Activated CD8-positive, alpha-beta memory T cell treated with anti-CD3 and anti-CD28 coated beads, Interleukin-2, amount 10 ng/mL, durations not matched to agents 7 days and 5 days (primary cell): ENCODE data around the gene GPR17. TPM values are rescaled to one million over a fixed set of nuclear protein-coding genes. Genes with fewer than 3 reads are reported as not detected.

Experiments
- ATAC-seq: fragments of 150-1000 bp; cut with Tn5 transposase; one replicate; pipeline ENCODE4 v1.10.0; 2021; ENCODE audit warnings: moderate library complexity
- CTCF ChIA-PET: fragments of 350-600 bp; sonication (Branson Sonifier 250); formaldehyde crosslinking; loops from one replicate; lab custom pipeline; 2021; ENCODE audit warnings: antibody characterized with exemption; lab: Charles Lee
- DNase-seq: peaks from one replicate; pipeline ENCODE4 v3.0.0-alpha.2; 2020
- H3K27ac Mint-ChIP-seq: one replicate; pipeline ENCODE4 v1.8.0; 2021; ENCODE audit warnings: mild to moderate bottlenecking, mixed read lengths
- H3K27me3 Mint-ChIP-seq: one replicate; pipeline ENCODE4 v1.8.0; 2021; ENCODE audit warnings: mixed read lengths
- H3K36me3 Mint-ChIP-seq: one replicate; pipeline ENCODE4 v1.8.0; 2021; ENCODE audit warnings: mild to moderate bottlenecking, mixed read lengths
- H3K4me1 Mint-ChIP-seq: one replicate; pipeline ENCODE4 v1.8.0; 2021; ENCODE audit warnings: mixed read lengths
- H3K4me3 Mint-ChIP-seq: one replicate; pipeline ENCODE4 v1.8.0; 2021; ENCODE audit warnings: mild to moderate bottlenecking, moderate library complexity, mixed read lengths
- H3K9me3 Mint-ChIP-seq: one replicate; pipeline ENCODE4 v1.8.0; 2022; ENCODE audit warnings: low read depth, mixed read lengths
- total RNA-seq, 2 experiments: library from RNA; stranded (reverse); gene quantifications; one replicate each; pipeline ENCODE4 v1.2.3, GENCODE V29; 2021

Gene GPR17
- total RNA-seq, 2 experiments from 2014 or later, result not detected

- no peaks in the 10 kb centered on the region for H3K27me3 Mint-ChIP-seq
- no peak overlapping the region for H3K4me3 Mint-ChIP-seq
- H3K4me1 Mint-ChIP-seq, result peaks cover 3% of the 10 kb centered on the region
- DNase-seq (no peak), ATAC-seq (no peak)
- no peaks in the 10 kb centered on the region for H3K36me3 Mint-ChIP-seq
- H3K27ac Mint-ChIP-seq, result no peak overlapping the region
- CTCF ChIA-PET, result interaction anchor here (1.5 to 2.6 kb wide), 2 partner anchors 9 to 21 kb away, joined by 3 to 5 read pairs; no protein-coding TSS in a partner anchor
- H3K9me3 Mint-ChIP-seq, result no peaks in the 10 kb centered on the region
Observed at GRCh38 chr2:127628767-127629614, 17.0 kb upstream of the GPR17 start.

- Mint-ChIP-seq H3K27me3 (no peaks in the 10 kb centered on the region), H3K4me1 (peaks cover 3% of the 10 kb centered on the region), H3K4me3 (no peak overlapping the region), H3K27ac (no peak overlapping the region), H3K9me3 (no peaks in the 10 kb centered on the region), H3K36me3 (no peaks in the 10 kb centered on the region)
- no peak for DNase-seq
- ATAC-seq, result no peak
- CTCF ChIA-PET, result interaction anchor here (2.6 kb wide), 1 partner anchor 21 kb away, joined by 5 read pairs; no protein-coding TSS in a partner anchor
Observed at GRCh38 chr2:127629637-127630036, 16.3 kb upstream of the GPR17 start.

- no peak overlapping the region for H3K27ac Mint-ChIP-seq
- no peak for DNase-seq
- peaks cover 3% of the 10 kb centered on the region for H3K4me1 Mint-ChIP-seq
- H3K36me3 Mint-ChIP-seq, result no peaks in the 10 kb centered on the region
- no peak overlapping the region for H3K4me3 Mint-ChIP-seq
- H3K9me3 Mint-ChIP-seq, result no peaks in the 10 kb centered on the region
- no peak for ATAC-seq
- CTCF ChIA-PET, result interaction anchor here (2.6 kb wide), 1 partner anchor 20 kb away, joined by 5 read pairs; no protein-coding TSS in a partner anchor
- H3K27me3 Mint-ChIP-seq, result no peaks in the 10 kb centered on the region
Observed at GRCh38 chr2:127630096-127630863, 15.7 kb upstream of the GPR17 start.

GRCh38 chr2:127630864-127631540 is 15.0 kb upstream of the GPR17 start:
- ATAC-seq (no peak), DNase-seq (no peak)
- Mint-ChIP-seq H3K27me3 (no peaks in the 10 kb centered on the region), H3K4me3 (no peak overlapping the region), H3K27ac (no peak overlapping the region), H3K36me3 (no peaks in the 10 kb centered on the region), H3K4me1 (peaks cover 3% of the 10 kb centered on the region), H3K9me3 (no peaks in the 10 kb centered on the region)
- CTCF ChIA-PET, result no interaction called here

GRCh38 chr2:127631541-127631996 is 14.4 kb upstream of the GPR17 start:
- H3K36me3 Mint-ChIP-seq, result no peaks in the 10 kb centered on the region
- peaks cover 3% of the 10 kb centered on the region for H3K4me1 Mint-ChIP-seq
- H3K27me3 Mint-ChIP-seq, result no peaks in the 10 kb centered on the region
- ATAC-seq, result no peak
- no peak for DNase-seq
- no peak overlapping the region for H3K4me3 Mint-ChIP-seq
- H3K27ac Mint-ChIP-seq, result no peak overlapping the region
- CTCF ChIA-PET, result interaction anchor here (1.2 kb wide), 1 partner anchor 18 kb away, joined by 3 read pairs; no protein-coding TSS in a partner anchor
- no peaks in the 10 kb centered on the region for H3K9me3 Mint-ChIP-seq

- Mint-ChIP-seq H3K36me3 (no peaks in the 10 kb centered on the region), H3K4me1 (peaks cover 4% of the 10 kb centered on the region), H3K9me3 (no peaks in the 10 kb centered on the region), H3K27me3 (no peaks in the 10 kb centered on the region), H3K4me3 (no peak overlapping the region), H3K27ac (no peak overlapping the region)
- ATAC-seq, result no peak
- no peak for DNase-seq
- CTCF ChIA-PET, result interaction anchor here (1.2 kb wide), 1 partner anchor 18 kb away, joined by 3 read pairs; no protein-coding TSS in a partner anchor
Observed at GRCh38 chr2:127631997-127632581, 13.9 kb upstream of the GPR17 start.

- DNase-seq, result no peak
- H3K4me3 Mint-ChIP-seq, result no peak overlapping the region
- no peak overlapping the region for H3K27ac Mint-ChIP-seq
- CTCF ChIA-PET, result interaction anchor here (1.2 kb wide), 1 partner anchor 17 kb away, joined by 3 read pairs; no protein-coding TSS in a partner anchor
- H3K27me3 Mint-ChIP-seq, result no peaks in the 10 kb centered on the region
- H3K36me3 Mint-ChIP-seq, result no peaks in the 10 kb centered on the region
- peaks cover 8% of the 10 kb centered on the region for H3K4me1 Mint-ChIP-seq
- no peaks in the 10 kb centered on the region for H3K9me3 Mint-ChIP-seq
- no peak for ATAC-seq
Observed at GRCh38 chr2:127632592-127633489, 13.1 kb upstream of the GPR17 start.

- no peaks in the 10 kb centered on the region for H3K9me3 Mint-ChIP-seq
- no peak for DNase-seq
- no peak overlapping the region for H3K4me3 Mint-ChIP-seq
- H3K27ac Mint-ChIP-seq, result no peak overlapping the region
- no peak for ATAC-seq
- no peaks in the 10 kb centered on the region for H3K27me3 Mint-ChIP-seq
- CTCF ChIA-PET, result no interaction called here
- no peaks in the 10 kb centered on the region for H3K36me3 Mint-ChIP-seq
- H3K4me1 Mint-ChIP-seq, result peaks cover 12% of the 10 kb centered on the region
Observed at GRCh38 chr2:127633556-127634065, 12.3 kb upstream of the GPR17 start.

- Mint-ChIP-seq H3K27ac (no peak overlapping the region), H3K36me3 (no peaks in the 10 kb centered on the region)
- DNase-seq, result no peak
Observed at GRCh38 chr2:127634066-127634617, 11.8 kb upstream of the GPR17 start.

GRCh38 chr2:127634626-127635379 is 11.2 kb upstream of the GPR17 start:
- Mint-ChIP-seq H3K27ac (no peak overlapping the region), H3K4me3 (no peak overlapping the region), H3K27me3 (no peaks in the 10 kb centered on the region), H3K36me3 (no peaks in the 10 kb centered on the region), H3K9me3 (no peaks in the 10 kb centered on the region), H3K4me1 (peaks cover 16% of the 10 kb centered on the region)
- CTCF ChIA-PET, result interaction anchor here (0.6 kb wide), 1 partner anchor 308 kb away, joined by 3 read pairs; no protein-coding TSS in a partner anchor
- DNase-seq (no peak), ATAC-seq (no peak)

More at GRCh38 chr2:127634066-127634617, 11.8 kb upstream of the GPR17 start:
- peaks cover 15% of the 10 kb centered on the region for H3K4me1 Mint-ChIP-seq
- no peak overlapping the region for H3K4me3 Mint-ChIP-seq
- H3K27me3 Mint-ChIP-seq, result no peaks in the 10 kb centered on the region
- no peak for ATAC-seq
- H3K9me3 Mint-ChIP-seq, result no peaks in the 10 kb centered on the region
- CTCF ChIA-PET, result no interaction called here
